Tibial nerve (tissue), 4 donors: ENCODE results near the gene TMED1. TPM values are rescaled to one million over a fixed set of nuclear protein-coding genes. Genes with fewer than 3 reads are reported as not detected.
"Not testable (repeated sequence)": the region's sequence is repeated elsewhere in the genome, so short reads cannot be mapped to it uniquely, and the experiment has no call there.

Experiments
- DNase-seq, 2 donors: peaks; one replicate each; pipeline ENCODE4 v3.0.0-alpha.2; 2019; ENCODE audit warnings: low spot score in 2 of 2
- H3K27ac ChIP-seq, 4 donors: fragments of 200-600 bp; sonication (generic) in 3 of 4; one replicate each; pipeline ENCODE4 v1.5.1; 2017 to 2019; ENCODE audit warnings: mild to moderate bottlenecking in 1 of 4
- H3K27me3 ChIP-seq, 2 donors: fragments of 200-600 bp; sonication (generic) in 1 of 2; one replicate each; pipeline versions ENCODE4 v1.5.1 to v1.6.0; 2017 to 2019
- H3K36me3 ChIP-seq, 3 donors: fragments of 200-600 bp; sonication (generic); one replicate each; pipeline ENCODE4 v1.5.1; 2018 to 2019
- H3K4me1 ChIP-seq, 4 donors: fragments of 200-600 bp; sonication (generic) in 3 of 4; one replicate each; pipeline ENCODE4 v1.5.1; 2017 to 2019
- H3K4me3 ChIP-seq, 4 donors: fragments of 200-600 bp; sonication (generic) in 3 of 4; one replicate each; pipeline ENCODE4 v1.5.1; 2017 to 2019; ENCODE audit warnings: mild to moderate bottlenecking in 1 of 4, moderate library complexity in 1 of 4
- H3K9me3 ChIP-seq, 4 donors: fragments of 200-600 bp; sonication (generic) in 3 of 4; one replicate each; pipeline ENCODE4 v1.5.1; 2017 to 2019
- EP300 ChIP-seq, 2 donors: sonication (generic); formaldehyde crosslinking; IDR thresholded peaks; one replicate each; pipeline ENCODE4 v1.6.1; 2017; ENCODE audit warnings: antibody characterized with exemption in 2 of 2, mild to moderate bottlenecking in 1 of 2
- POLR2A ChIP-seq, 2 donors: fragments of 450-650 bp; IDR thresholded peaks; one replicate each; pipeline ENCODE4 v1.6.1; 2017; ENCODE audit warnings: antibody characterized with exemption in 2 of 2, mild to moderate bottlenecking in 2 of 2, moderate library complexity in 2 of 2
- WGBS, 2 donors: methylation state at CpG; one replicate each; pipeline ENCODE4 v1.1.5; 2018; 5-methylcytosine and 5-hydroxymethylcytosine counted together
- total RNA-seq, 4 donors: library from RNA; depleted of rRNA; stranded (reverse); fragments of >200 nt; gene quantifications; one replicate each; pipeline ENCODE4 v1.1.0, GENCODE V29; 2016
- TF ChIP-seq, protein P1 (sequence below), 5 experiments: fragments of 200-600 bp in 3 of 5; fragments of 450-650 bp in 2 of 5; sonication (generic) in 3 of 5; IDR thresholded peaks; one replicate each; pipeline ENCODE4 v1.5.1; 2016 to 2019; ENCODE audit warnings: antibody characterized with exemption in 5 of 5, mild to moderate bottlenecking in 3 of 5, moderate library complexity in 2 of 5

Gene TMED1
- total RNA-seq, 4 donors from 2014 or later, result 18.0 to 33.7 (median 29.7) TPM

- no peaks in the 10 kb centered on the region for H3K27me3 ChIP-seq
- WGBS, 2 donors, result 45 to 55% methylated on average over 14 of the region's 14 CpGs
- H3K9me3 ChIP-seq, result no peaks in the 10 kb centered on the region
- TF ChIP-seq, protein P1, sequence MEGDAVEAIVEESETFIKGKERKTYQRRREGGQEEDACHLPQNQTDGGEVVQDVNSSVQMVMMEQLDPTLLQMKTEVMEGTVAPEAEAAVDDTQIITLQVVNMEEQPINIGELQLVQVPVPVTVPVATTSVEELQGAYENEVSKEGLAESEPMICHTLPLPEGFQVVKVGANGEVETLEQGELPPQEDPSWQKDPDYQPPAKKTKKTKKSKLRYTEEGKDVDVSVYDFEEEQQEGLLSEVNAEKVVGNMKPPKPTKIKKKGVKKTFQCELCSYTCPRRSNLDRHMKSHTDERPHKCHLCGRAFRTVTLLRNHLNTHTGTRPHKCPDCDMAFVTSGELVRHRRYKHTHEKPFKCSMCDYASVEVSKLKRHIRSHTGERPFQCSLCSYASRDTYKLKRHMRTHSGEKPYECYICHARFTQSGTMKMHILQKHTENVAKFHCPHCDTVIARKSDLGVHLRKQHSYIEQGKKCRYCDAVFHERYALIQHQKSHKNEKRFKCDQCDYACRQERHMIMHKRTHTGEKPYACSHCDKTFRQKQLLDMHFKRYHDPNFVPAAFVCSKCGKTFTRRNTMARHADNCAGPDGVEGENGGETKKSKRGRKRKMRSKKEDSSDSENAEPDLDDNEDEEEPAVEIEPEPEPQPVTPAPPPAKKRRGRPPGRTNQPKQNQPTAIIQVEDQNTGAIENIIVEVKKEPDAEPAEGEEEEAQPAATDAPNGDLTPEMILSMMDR (IDR thresholded peaks at IDR 0.05), result no peak
- TF ChIP-seq EP300 (IDR thresholded peaks at IDR 0.05) (no peak), POLR2A (IDR thresholded peaks at IDR 0.05) (no peak)
- H3K4me3 ChIP-seq, result no peak overlapping the region
- H3K4me1 ChIP-seq, result peaks cover 0 to 73% (median 27%) of the 10 kb centered on the region in 4 donors
- H3K36me3 ChIP-seq, result no peaks in the 10 kb centered on the region
- H3K27ac ChIP-seq, result peak overlapping the region in 1 of 4 donors; percentile 28
- no peak for DNase-seq
Measured at GRCh38 chr19:10881403-10882107, 45.5 kb upstream of the TMED1 start.

DNA sequence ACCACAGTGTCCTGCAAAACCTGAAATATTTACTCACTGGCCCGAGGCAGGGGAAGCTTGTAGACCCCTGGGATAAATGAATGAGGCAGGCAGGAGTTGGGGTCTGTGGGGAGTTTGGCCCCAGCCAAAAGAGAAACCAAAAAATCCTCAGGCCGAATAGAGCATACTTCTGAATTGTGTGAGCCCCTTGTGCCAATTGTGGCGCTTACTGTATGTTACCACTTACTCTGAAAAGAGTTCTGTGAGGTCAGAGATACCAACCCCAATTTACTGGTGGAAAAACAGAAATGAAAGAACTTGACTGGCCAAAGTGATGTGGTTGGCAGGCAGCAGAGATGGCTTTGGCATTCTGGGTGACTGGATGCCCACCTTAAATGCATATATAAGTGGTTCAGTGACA, 42.2 kb upstream of the TMED1 start:
- Histone ChIP-seq H3K9me3 (no peaks in the 10 kb centered on the region), H3K4me3 (no peak overlapping the region), H3K27me3 (no peaks in the 10 kb centered on the region), H3K27ac (peak overlapping the region in 2 of 4 donors; percentile 34 to 65), H3K36me3 (no peaks in the 10 kb centered on the region), H3K4me1 (peaks cover 0 to 91% (median 27%) of the 10 kb centered on the region in 4 donors)
- no peak for DNase-seq
- TF ChIP-seq EP300 (IDR thresholded peaks at IDR 0.05), result no peak
- TF ChIP-seq, protein P1 (IDR thresholded peaks at IDR 0.05), result no peak
- no peak for TF ChIP-seq POLR2A (IDR thresholded peaks at IDR 0.05)
- WGBS, 2 donors, result 44 to 48% methylated on average over 3 of the region's 3 CpGs

GRCh38 chr19:10877608-10878007, 41.6 kb upstream of the TMED1 start:
- Histone ChIP-seq H3K27ac (peak overlapping the region in 2 of 4 donors; percentile 65 to 68), H3K4me1 (peaks cover 0 to 91% (median 30%) of the 10 kb centered on the region in 4 donors)
- H3K4me3 ChIP-seq, H3K9me3 ChIP-seq, H3K27me3 ChIP-seq, H3K36me3 ChIP-seq, DNase-seq: not testable (repeated sequence)
- WGBS, 2 donors, result 94 to 96% methylated on average over 9 of the region's 9 CpGs

- TF ChIP-seq POLR2A (IDR thresholded peaks at IDR 0.05), result peak in 1 of 2 donors; percentile 14
- TF ChIP-seq EP300 (IDR thresholded peaks at IDR 0.05), result peak in 1 of 2 donors; percentile 40
- TF ChIP-seq, protein P1 (IDR thresholded peaks at IDR 0.05), result no peak
- no peaks in the 10 kb centered on the region for H3K36me3 ChIP-seq
- H3K4me3 ChIP-seq, result no peak overlapping the region
- 42 to 44% methylated on average over 10 of the region's 10 CpGs for WGBS, 2 donors
- no peak for DNase-seq
- H3K27ac ChIP-seq, result peak overlapping the region in 3 of 4 donors; percentile 32 to 68 (median 65)
- no peaks in the 10 kb centered on the region for H3K9me3 ChIP-seq
- H3K4me1 ChIP-seq, result peaks cover 0 to 86% (median 28%) of the 10 kb centered on the region in 4 donors
- no peaks in the 10 kb centered on the region for H3K27me3 ChIP-seq
Measured at GRCh38 chr19:10876459-10877240, 40.6 kb upstream of the TMED1 start.

GRCh38 chr19:10874024-10874423, 38.0 kb upstream of the TMED1 start:
- Histone ChIP-seq H3K9me3 (no peaks in the 10 kb centered on the region), H3K4me1 (peaks cover 0 to 70% (median 22%) of the 10 kb centered on the region in 4 donors), H3K4me3 (no peak overlapping the region), H3K27ac (peak overlapping the region in 1 of 4 donors; percentile 52), H3K36me3 (no peaks in the 10 kb centered on the region), H3K27me3 (no peaks in the 10 kb centered on the region)
- no peak for DNase-seq
- 91 to 92% methylated on average over 1 of the region's 1 CpG for WGBS, 2 donors
- no peak for TF ChIP-seq POLR2A (IDR thresholded peaks at IDR 0.05)
- TF ChIP-seq EP300 (IDR thresholded peaks at IDR 0.05), result no peak
- TF ChIP-seq, protein P1 (IDR thresholded peaks at IDR 0.05), result no peak
